SJSA1 (cell line): ENCODE data around the gene VPS29. TPM values are rescaled to one million over a fixed set of nuclear protein-coding genes. Genes with fewer than 3 reads are reported as not detected.

Experiments
- DNase-seq, 2 experiments: peaks; one replicate each; pipeline ENCODE4 v3.0.0-alpha.2; 2015 to 2020; ENCODE audit warnings: low spot score in 2 of 2, low read depth in 1 of 2
- H3K27ac ChIP-seq: fragments of 250-450 bp; sonication (Bioruptor Pico); 2 replicates; pipeline ENCODE4 v1.5.1; 2020; ENCODE audit warnings: mild to moderate bottlenecking, moderate library complexity
- H3K27me3 ChIP-seq: fragments of 250-450 bp; sonication (Bioruptor Pico); replicated peaks from 2 replicates; pipeline ENCODE4 v1.5.1; 2020; ENCODE audit warnings: mild to moderate bottlenecking, moderate library complexity
- H3K36me3 ChIP-seq: fragments of 250-450 bp; sonication (Bioruptor Pico); 2 replicates; pipeline ENCODE4 v1.5.1; 2020; ENCODE audit warnings: mild to moderate bottlenecking
- H3K4me1 ChIP-seq: fragments of 250-450 bp; sonication (Bioruptor Pico); replicated peaks from 2 replicates; pipeline ENCODE4 v1.6.1; 2021; ENCODE audit warnings: mild to moderate bottlenecking
- H3K4me3 ChIP-seq: fragments of 250-450 bp; sonication (Bioruptor Pico); 2 replicates; pipeline ENCODE4 v1.5.1; 2020; ENCODE audit warnings: mild to moderate bottlenecking
- H3K9me3 ChIP-seq: fragments of 250-450 bp; sonication (Bioruptor Pico); replicated peaks from 2 replicates; pipeline ENCODE4 v1.5.1; 2020; ENCODE audit warnings: mild to moderate bottlenecking
- total RNA-seq: library from RNA; depleted of rRNA; stranded (reverse); fragments of >200 nt; shearing (Covaris generic); gene quantifications from 2 replicates; pipeline ENCODE4 v1.2.3, GENCODE V29; 2014; rRNA removed

VPS29 gene
- total RNA-seq, 1 experiment from 2014 or later, result 88.2 TPM

DNA sequence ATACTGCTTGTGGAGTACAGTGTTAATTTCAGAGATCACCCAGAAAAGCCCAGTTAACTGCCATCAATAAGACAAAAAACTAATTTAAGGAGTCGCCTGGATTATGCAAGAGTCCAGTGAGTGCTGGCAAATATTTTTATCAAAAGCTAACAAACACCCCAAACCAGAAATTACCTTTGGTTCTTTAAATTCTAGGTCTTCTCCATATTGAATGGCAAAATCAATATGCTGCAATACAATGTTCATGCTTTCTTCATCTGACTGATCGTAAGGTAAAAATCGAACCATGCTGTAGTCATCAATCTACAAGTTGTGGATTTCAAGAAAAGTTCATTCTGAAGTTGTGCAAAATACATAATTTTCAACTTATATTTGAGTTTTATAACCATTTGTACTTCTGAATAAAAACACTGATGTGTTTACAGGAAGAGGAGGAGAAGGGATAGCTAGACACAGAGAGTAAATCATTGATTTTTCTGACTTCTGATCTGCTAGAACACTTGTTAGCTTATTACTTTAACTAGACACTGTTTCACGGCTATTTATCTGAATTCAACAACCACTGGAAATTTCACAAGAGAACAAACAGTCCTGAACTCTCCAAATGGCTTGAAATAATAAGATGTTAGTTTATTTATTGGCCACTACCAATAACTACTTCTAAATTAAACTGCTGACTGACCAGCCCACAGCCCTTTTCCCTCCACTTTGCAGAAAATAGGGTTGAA, 48.2 kb downstream of the VPS29 start:
- Histone ChIP-seq H3K4me1 (peaks cover 5% of the 10 kb centered on the region; the same call in 1 of the 2 replicates), H3K27me3 (no peaks in the 10 kb centered on the region), H3K9me3 (no peaks in the 10 kb centered on the region), H3K27ac (no peak overlapping the region), H3K36me3 (peaks cover 33% of the 10 kb centered on the region), H3K4me3 (no peak overlapping the region)
- DNase-seq, result no peak

DNA sequence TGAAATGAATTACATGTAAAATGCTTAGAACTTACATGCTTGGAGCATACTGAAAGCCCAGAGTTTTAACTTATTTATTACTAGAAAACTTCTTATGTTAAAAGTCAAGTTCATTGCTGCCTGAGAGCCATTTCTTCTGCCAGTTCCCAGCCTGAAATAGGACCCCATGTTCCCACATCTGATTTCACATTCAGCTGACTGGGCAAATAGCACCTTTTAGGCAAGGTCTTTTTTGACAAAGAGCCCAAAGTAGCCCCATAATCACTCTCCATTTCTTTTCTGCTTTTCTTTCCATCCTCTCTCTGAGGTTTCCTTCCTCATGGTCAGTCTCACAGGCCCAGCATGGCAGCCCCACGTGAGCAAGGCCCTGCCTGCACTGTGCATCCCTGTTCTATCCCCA, 50.6 kb downstream of the VPS29 start:
- Histone ChIP-seq H3K27me3 (no peaks in the 10 kb centered on the region), H3K4me1 (peaks cover 5% of the 10 kb centered on the region; the same call in 1 of the 2 replicates), H3K4me3 (no peak overlapping the region), H3K27ac (no peak overlapping the region), H3K36me3 (peaks cover 48% of the 10 kb centered on the region), H3K9me3 (no peaks in the 10 kb centered on the region)
- DNase-seq, result no peak

DNA sequence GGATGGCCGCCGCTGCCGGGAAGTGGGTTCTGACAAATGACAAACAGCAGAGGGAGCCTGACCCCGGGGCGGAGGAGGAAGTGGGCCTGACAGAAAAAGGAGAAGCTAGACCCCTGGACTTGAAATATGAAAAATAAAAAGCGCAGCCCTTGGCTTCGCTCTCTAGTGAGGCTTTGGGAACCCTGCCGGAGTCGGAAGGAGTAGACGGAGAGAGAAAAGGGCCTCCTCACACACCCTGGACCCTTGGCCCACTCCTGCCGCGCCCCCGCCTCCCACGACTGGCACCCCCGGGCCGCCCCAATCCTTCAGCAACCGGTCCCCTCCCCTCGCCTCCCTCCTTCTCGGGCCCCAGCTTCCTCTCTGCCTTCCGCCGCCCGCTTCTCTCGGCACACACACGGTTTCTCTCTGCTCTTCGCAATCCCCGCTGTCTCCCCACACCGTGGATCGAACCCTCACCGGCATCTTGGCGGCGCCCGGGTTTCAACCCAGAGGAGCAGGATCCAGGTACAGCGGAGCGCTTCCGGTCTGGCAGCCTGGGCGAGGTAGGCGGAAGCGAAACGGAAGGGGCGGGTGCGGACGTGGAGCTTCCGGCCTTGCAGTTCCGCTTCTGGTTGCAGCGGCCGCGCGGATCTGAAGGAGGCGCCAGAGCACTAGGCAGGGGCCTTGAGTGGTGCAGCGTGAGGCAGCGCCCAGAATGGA, 52.0 kb downstream of the VPS29 start, which contains the start of gene ARPC3:
Gene ARPC3, minus strand, starts transcription at position 539 of the 699 bp plus-strand sequence. Its CDS starts 77 bp downstream, at position 462.
- Histone ChIP-seq H3K27ac (peak within 1 kb of the TSS; percentile 76), H3K36me3 (peaks cover 45% of the 10 kb centered on the region), H3K4me3 (peak within 1 kb of the TSS; percentile 72), H3K27me3 (no peaks in the 10 kb centered on the region), H3K4me1 (peaks cover 5% of the 10 kb centered on the region; the same call in 1 of the 2 replicates), H3K9me3 (no peaks in the 10 kb centered on the region)
- DNase-seq, result peak; percentile 92

DNA sequence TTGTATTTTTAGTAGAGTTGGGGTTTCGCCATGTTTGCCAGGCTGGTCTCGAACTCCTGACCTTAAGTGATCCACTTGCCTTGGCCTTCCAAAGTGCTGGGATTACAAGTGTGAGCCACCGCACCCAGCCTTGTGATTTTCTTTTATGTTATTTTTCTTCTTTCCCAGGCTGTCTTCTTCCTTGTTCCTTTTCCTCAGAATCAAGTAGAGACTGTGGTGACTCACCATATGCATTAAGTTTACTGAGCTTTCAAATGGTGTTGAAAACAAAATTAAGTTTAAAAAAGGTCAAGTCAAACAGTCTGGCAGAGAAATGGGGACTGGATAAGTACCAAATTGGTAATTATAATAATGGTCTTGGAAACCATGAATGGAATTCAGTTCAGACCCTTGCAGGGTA, 57.5 kb downstream of the VPS29 start:
- Histone ChIP-seq H3K4me3 (no peak overlapping the region), H3K27me3 (no peaks in the 10 kb centered on the region), H3K9me3 (no peaks in the 10 kb centered on the region), H3K27ac (no peak overlapping the region), H3K4me1 (peaks cover 5% of the 10 kb centered on the region; the same call in 1 of the 2 replicates), H3K36me3 (peaks cover 75% of the 10 kb centered on the region)
- DNase-seq, result no peak

Other genes with a start within 250 kb of the VPS29 start
- 63.8 and 97.9 TPM in 2 replicates for gene ATP2A2, start 220.9 kb downstream of the VPS29 start, total RNA-seq
- gene ANAPC7, start 98.4 kb downstream of the VPS29 start, total RNA-seq, result 54.9 and 62.4 TPM in 2 replicates
- 350 and 558 TPM in 2 replicates for gene ARPC3, start 51.8 kb downstream of the VPS29 start, total RNA-seq
- gene GPN3, start 33.9 kb downstream of the VPS29 start, total RNA-seq, result 40.4 and 57.6 TPM in 2 replicates
- gene FAM216A, start 33.3 kb downstream of the VPS29 start, total RNA-seq, result 5.9 and 16.3 TPM in 2 replicates
- gene RAD9B, start 220 bp upstream of the VPS29 start, total RNA-seq, result 1.2 TPM in 1 of 2 replicates, not detected in the other
- 4.7 and 5.6 TPM in 2 replicates for gene PPTC7, start 81.2 kb upstream of the VPS29 start, total RNA-seq
- 20.5 and 23.3 TPM in 2 replicates for gene TCTN1, start 112.0 kb upstream of the VPS29 start, total RNA-seq
- not detected in 2 replicates for gene HVCN1, start 187.0 kb upstream of the VPS29 start, total RNA-seq
- gene PPP1CC, start 240.8 kb upstream of the VPS29 start, total RNA-seq, result 143 and 154 TPM in 2 replicates